Natural killer cell (primary cell): ENCODE data around the gene SLC7A6OS. TPM values are rescaled to one million over a fixed set of nuclear protein-coding genes. Genes with fewer than 3 reads are reported as not detected.

ENCODE experiments used
- ATAC-seq, 3 donors: fragments of 150-1000 bp in 2 of 3; fragments of 200-7000 bp in 1 of 3; cut with Tn5 transposase; 1 replicate in 1 of 3; 2 replicates in 2 of 3; pipeline ENCODE4 v1.10.0; 2021; ENCODE audit warnings: mild to moderate bottlenecking in 2 of 3, moderate library complexity in 2 of 3
- DNase-seq, 2 donors: peaks; one replicate each; pipeline versions ENCODE4 v3.0.0 to v3.0.0-alpha.2; 2013 to 2021; ENCODE audit warnings: mixed read lengths in 1 of 2
- H3K27ac ChIP-seq: one replicate; pipeline ENCODE4 v1.5.1; 2013; ENCODE audit warnings: mild to moderate bottlenecking, low read length
- H3K27me3 ChIP-seq: one replicate; pipeline ENCODE4 v1.6.1; 2013; ENCODE audit warnings: low read length; ENCODE audit not compliant: control insufficient read depth, insufficient read depth
- H3K36me3 ChIP-seq: one replicate; pipeline ENCODE4 v1.6.1; 2013; ENCODE audit warnings: low read length; ENCODE audit not compliant: control insufficient read depth, insufficient read depth
- H3K4me1 ChIP-seq: one replicate; pipeline ENCODE4 v1.6.1; 2013; ENCODE audit warnings: low read length; ENCODE audit not compliant: control insufficient read depth, insufficient read depth
- H3K4me3 ChIP-seq: one replicate; pipeline ENCODE4 v1.5.1; 2013; ENCODE audit warnings: low read length
- H3K9me3 ChIP-seq: one replicate; pipeline ENCODE4 v1.6.1; 2013; ENCODE audit warnings: low read length; ENCODE audit not compliant: control insufficient read depth, insufficient read depth
- H3K27ac Mint-ChIP-seq, 2 donors: one replicate each; pipeline ENCODE4 v1.8.0; 2022; ENCODE audit warnings: mild to moderate bottlenecking in 2 of 2, mixed read lengths in 2 of 2, moderate library complexity in 1 of 2
- H3K27me3 Mint-ChIP-seq, 2 donors: one replicate each; pipeline ENCODE4 v1.8.0; 2022; ENCODE audit warnings: low read depth in 2 of 2, mixed read lengths in 2 of 2
- H3K36me3 Mint-ChIP-seq: one replicate; pipeline ENCODE4 v1.8.0; 2022; ENCODE audit warnings: mixed read lengths
- H3K4me1 Mint-ChIP-seq, 2 donors: one replicate each; pipeline ENCODE4 v1.8.0; 2022; ENCODE audit warnings: mixed read lengths in 2 of 2
- H3K4me3 Mint-ChIP-seq: one replicate; pipeline ENCODE4 v1.8.0; 2022; ENCODE audit warnings: mild to moderate bottlenecking, moderate library complexity, mixed read lengths
- H3K9me3 Mint-ChIP-seq, 2 donors: one replicate each; pipeline ENCODE4 v1.8.0; 2022; ENCODE audit warnings: mixed read lengths in 2 of 2
- CTCF ChIP-seq: fragments of 200-600 bp; IDR thresholded peaks from one replicate; pipeline ENCODE4 v1.8.0; 2022; ENCODE audit warnings: antibody characterized with exemption
- WGBS: methylation state at CpG from one replicate; pipeline ENCODE4 v1.1.7; 2013; ENCODE audit warnings: missing lambda C conversion rate; ENCODE audit not compliant: insufficient coverage; 5-methylcytosine and 5-hydroxymethylcytosine counted together
- intact Hi-C: fragments of 100-400 bp; cut with micrococcal nuclease; formaldehyde crosslinking; loops from one replicate; pipeline ENCODE4 v1.14.2; 2022
- total RNA-seq, 4 donors: library from RNA; stranded (reverse); fragments of 120-200 nt in 1 of 4; gene quantifications; one replicate each; pipeline versions ENCODE4 v1.2.3 to v1.2.4, GENCODE V29; 2013 to 2022

The SLC7A6OS gene
- total RNA-seq, 3 donors from 2014 or later (not counting 1 experiment from before 2014, with no cell fraction given) = 46.3 to 57.3 (median 56.1) TPM

- Histone ChIP-seq H3K27ac (no peak overlapping the region), H3K36me3 (peaks cover 20% of the 10 kb centered on the region), H3K4me3 (no peak overlapping the region), H3K27me3 (no peaks in the 10 kb centered on the region), H3K4me1 (peaks cover 57% of the 10 kb centered on the region), H3K9me3 (no peaks in the 10 kb centered on the region)
- no peak overlapping the region for H3K4me3 Mint-ChIP-seq
- ATAC-seq = no peak
- H3K27me3 Mint-ChIP-seq = no peaks in the 10 kb centered on the region
- DNase-seq = peak in 1 of 2 donors; percentile 86
- 95% methylated on average over 4 of the region's 4 CpGs for WGBS
- H3K27ac Mint-ChIP-seq = peak overlapping the region; percentile 62 to 67
- no peaks in the 10 kb centered on the region for H3K9me3 Mint-ChIP-seq
- intact Hi-C loops = no loop called here
- H3K36me3 Mint-ChIP-seq = no peaks in the 10 kb centered on the region
- TF ChIP-seq CTCF = no peak
- peaks cover 15 to 37% of the 10 kb centered on the region in 2 donors for H3K4me1 Mint-ChIP-seq
Observed at GRCh38 chr16:68272507-68273209, 38.1 kb downstream of the SLC7A6OS start.

GRCh38 chr16:68270353-68270752 lies 40.4 kb downstream of the SLC7A6OS start:
- Histone ChIP-seq H3K4me1 (peaks cover 55% of the 10 kb centered on the region), H3K4me3 (no peak overlapping the region), H3K27me3 (no peaks in the 10 kb centered on the region), H3K36me3 (peaks cover 20% of the 10 kb centered on the region), H3K27ac (no peak overlapping the region), H3K9me3 (no peaks in the 10 kb centered on the region)
- no peaks in the 10 kb centered on the region for H3K9me3 Mint-ChIP-seq
- peak in 1 of 3 donors; percentile 23 for ATAC-seq
- no peaks in the 10 kb centered on the region for H3K27me3 Mint-ChIP-seq
- no peak for TF ChIP-seq CTCF
- DNase-seq = peak in 1 of 2 donors; percentile 38
- H3K27ac Mint-ChIP-seq = peak overlapping the region; percentile 42 to 59
- peaks cover 12 to 33% of the 10 kb centered on the region in 2 donors for H3K4me1 Mint-ChIP-seq
- no peaks in the 10 kb centered on the region for H3K36me3 Mint-ChIP-seq
- no CpG with 5 or more reads among the region's 1 CpG for WGBS
- no peak overlapping the region for H3K4me3 Mint-ChIP-seq
- intact Hi-C loops = no loop called here

- H3K4me3 Mint-ChIP-seq = no peak overlapping the region
- no peaks in the 10 kb centered on the region for H3K9me3 ChIP-seq
- H3K36me3 ChIP-seq = peaks cover 19% of the 10 kb centered on the region
- H3K4me3 ChIP-seq = no peak overlapping the region
- no peaks in the 10 kb centered on the region for H3K27me3 Mint-ChIP-seq
- H3K36me3 Mint-ChIP-seq = no peaks in the 10 kb centered on the region
- no peaks in the 10 kb centered on the region for H3K27me3 ChIP-seq
- H3K4me1 ChIP-seq = peaks cover 55% of the 10 kb centered on the region
- intact Hi-C loops = no loop called here
- peaks cover 17 to 35% of the 10 kb centered on the region in 2 donors for H3K4me1 Mint-ChIP-seq
- peak overlapping the region in 1 of 2 donors; percentile 51 for H3K27ac Mint-ChIP-seq
- no peak for DNase-seq
- WGBS = 96% methylated on average over 4 of the region's 4 CpGs
- no peak for ATAC-seq
- no peak for TF ChIP-seq CTCF
- H3K9me3 Mint-ChIP-seq = no peaks in the 10 kb centered on the region
- H3K27ac ChIP-seq = no peak overlapping the region
Observed at GRCh38 chr16:68269793-68270192, 41.0 kb downstream of the SLC7A6OS start.
